ENCODE measurements around the gene COX7A2. TPM values are rescaled to one million over a fixed set of nuclear protein-coding genes. Genes with fewer than 3 reads are reported as not detected.
A peak's percentile ranks its signal among the peaks of the same experiment; 100 is the strongest.

The COX7A2 gene
- total RNA-seq, 6 donors from 2014 or later: 38.8 to 309 (median 181) TPM

- Histone ChIP-seq H3K27me3 (peaks cover 0 to 43% (median 11%) of the 10 kb centered on the region in 4 donors), H3K27ac (peak overlapping the region; percentile 64 to 73 (median 70)), H3K9me3 (no peaks in the 10 kb centered on the region), H3K4me1 (peaks cover 32 to 61% (median 43%) of the 10 kb centered on the region in 4 donors), H3K36me3 (no peaks in the 10 kb centered on the region), H3K4me3 (peak overlapping the region; percentile 39 to 56 (median 49))
- WGBS, 2 donors: 2% methylated on average over 29 to 46 of the region's 47 CpGs
- DNase-seq (peak; percentile 43 to 87), ATAC-seq (ENCODE audit: low FRiP score in 2 of 2) (peak; percentile 54 to 75)
- TF ChIP-seq POLR2A (IDR thresholded peaks at IDR 0.05): no peak
- TF ChIP-seq EP300 (IDR thresholded peaks at IDR 0.05): no peak
- no peak for TF ChIP-seq CTCF (IDR thresholded peaks at IDR 0.05)
- no peak for TF ChIP-seq POLR2AphosphoS5 (IDR thresholded peaks at IDR 0.05)
Measured at GRCh38 chr6:75204959-75205775, 38.4 kb downstream of the COX7A2 start.

- Histone ChIP-seq H3K27me3 (peaks cover 0 to 43% (median 11%) of the 10 kb centered on the region in 4 donors), H3K4me1 (peaks cover 32 to 61% (median 41%) of the 10 kb centered on the region in 4 donors), H3K9me3 (no peaks in the 10 kb centered on the region), H3K4me3 (peak overlapping the region in 3 of 4 donors; percentile 43 to 56 (median 55)), H3K36me3 (no peaks in the 10 kb centered on the region), H3K27ac (peak overlapping the region; percentile 62 to 73 (median 66))
- ATAC-seq (ENCODE audit: low FRiP score in 2 of 2): peak in 1 of 2 donors; percentile 46
- DNase-seq: peak in 1 of 2 donors; percentile 59
- TF ChIP-seq CTCF (IDR thresholded peaks at IDR 0.05) (peak in 5 of 6 experiments; percentile 36 to 71 (median 52)), POLR2A (IDR thresholded peaks at IDR 0.05) (no peak), POLR2AphosphoS5 (IDR thresholded peaks at IDR 0.05) (no peak)
- WGBS, 2 donors: 3% methylated on average over 35 of the region's 35 CpGs
Measured at GRCh38 chr6:75204217-75204958, 39.2 kb downstream of the COX7A2 start.

- 38 to 40% methylated on average over 5 of the region's 5 CpGs for WGBS, 2 donors
- no peak overlapping the region for H3K27ac ChIP-seq
- H3K9me3 ChIP-seq: no peaks in the 10 kb centered on the region
- no peak for TF ChIP-seq EP300 (IDR thresholded peaks at IDR 0.05)
- no peak for TF ChIP-seq POLR2A (IDR thresholded peaks at IDR 0.05)
- no peak for TF ChIP-seq CTCF (IDR thresholded peaks at IDR 0.05)
- TF ChIP-seq POLR2AphosphoS5 (IDR thresholded peaks at IDR 0.05): no peak
- no peaks in the 10 kb centered on the region for H3K36me3 ChIP-seq
- peaks cover 0 to 43% (median 11%) of the 10 kb centered on the region in 4 donors for H3K27me3 ChIP-seq
- H3K4me1 ChIP-seq: peaks cover 30 to 58% (median 38%) of the 10 kb centered on the region in 4 donors
- no peak for DNase-seq
- no peak for ATAC-seq (ENCODE audit: low FRiP score in 2 of 2)
- H3K4me3 ChIP-seq: peak overlapping the region in 2 of 4 donors; percentile 55 to 56
Measured at GRCh38 chr6:75203721-75204120, 39.9 kb downstream of the COX7A2 start.

GRCh38 chr6:75202676-75203131 lies 40.9 kb downstream of the COX7A2 start:
- H3K27me3 ChIP-seq: peaks cover 0 to 34% (median 11%) of the 10 kb centered on the region in 4 donors
- H3K36me3 ChIP-seq: no peaks in the 10 kb centered on the region
- DNase-seq: peak in 1 of 2 donors; percentile 71
- 67 to 87% methylated on average over 9 to 12 of the region's 12 CpGs for WGBS, 2 donors
- no peak for ATAC-seq (ENCODE audit: low FRiP score in 2 of 2)
- TF ChIP-seq EP300 (IDR thresholded peaks at IDR 0.05) (no peak), CTCF (IDR thresholded peaks at IDR 0.05) (no peak), POLR2AphosphoS5 (IDR thresholded peaks at IDR 0.05) (no peak), POLR2A (IDR thresholded peaks at IDR 0.05) (no peak)
- peaks cover 27 to 50% (median 32%) of the 10 kb centered on the region in 4 donors for H3K4me1 ChIP-seq
- H3K27ac ChIP-seq: no peak overlapping the region
- H3K9me3 ChIP-seq: no peaks in the 10 kb centered on the region
- H3K4me3 ChIP-seq: no peak overlapping the region
